HT1080 (cell line): ENCODE data around the gene PNPLA3. TPM values are rescaled to one million over a fixed set of nuclear protein-coding genes. Genes with fewer than 3 reads are reported as not detected.
"Not testable (repeated sequence)": the region's sequence is repeated elsewhere in the genome, so short reads cannot be mapped to it uniquely, and the experiment has no call there.

ENCODE experiments used
- DNase-seq: peaks from one replicate; pipeline ENCODE4 v3.0.0-alpha.2; 2015; ENCODE audit warnings: low read depth
- total RNA-seq: library from RNA; depleted of rRNA; stranded (reverse); fragments of >200 nt; shearing (Covaris generic); gene quantifications from 2 replicates; pipeline ENCODE4 v1.2.3, GENCODE V29; 2014

Gene PNPLA3
- total RNA-seq, 1 experiment from 2014 or later, result 1.7 TPM

GRCh38 chr22:43889201-43889859, 34.3 kb upstream of the PNPLA3 start:
- no peak for DNase-seq

- DNase-seq, result no peak
Observed at GRCh38 chr22:43889860-43890253, 33.7 kb upstream of the PNPLA3 start.

- no peak for DNase-seq
Observed at GRCh38 chr22:43890901-43891331, 32.7 kb upstream of the PNPLA3 start.

GRCh38 chr22:43891360-43892182, 32.0 kb upstream of the PNPLA3 start, which contains the start of gene PNPLA5:
PNPLA5 (minus strand) TSS chr22:43892013; CDS start chr22:43891880, 133 bp downstream.
- no peak for DNase-seq

GRCh38 chr22:43892183-43892894, 31.3 kb upstream of the PNPLA3 start:
- DNase-seq, result no peak

- DNase-seq, result no peak
Observed at GRCh38 chr22:43893266-43893665, 30.3 kb upstream of the PNPLA3 start.

- no peak for DNase-seq
Observed at GRCh38 chr22:43894122-43894521, 29.5 kb upstream of the PNPLA3 start.

GRCh38 chr22:43895986-43896645, 27.5 kb upstream of the PNPLA3 start:
- no peak for DNase-seq

- DNase-seq, result no peak
Observed at GRCh38 chr22:43897751-43898261, 25.8 kb upstream of the PNPLA3 start.

GRCh38 chr22:43900206-43900605, 23.4 kb upstream of the PNPLA3 start:
- DNase-seq, result no peak

GRCh38 chr22:43901976-43902643, 21.5 kb upstream of the PNPLA3 start:
- no peak for DNase-seq

- DNase-seq, result not testable (repeated sequence)
Observed at GRCh38 chr22:43903033-43903432, 20.6 kb upstream of the PNPLA3 start.

GRCh38 chr22:43904412-43904811, 19.2 kb upstream of the PNPLA3 start:
- not testable (repeated sequence) for DNase-seq

- no peak for DNase-seq
Observed at GRCh38 chr22:43905681-43906080, 17.9 kb upstream of the PNPLA3 start.

GRCh38 chr22:43909708-43910107, 13.9 kb upstream of the PNPLA3 start:
- DNase-seq, result no peak

GRCh38 chr22:43910178-43910695, 13.4 kb upstream of the PNPLA3 start:
- DNase-seq, result no peak

GRCh38 chr22:43911351-43911750, 12.3 kb upstream of the PNPLA3 start:
- DNase-seq, result no peak

GRCh38 chr22:43917521-43917920, 6.1 kb upstream of the PNPLA3 start:
- DNase-seq, result no peak

- no peak for DNase-seq
Observed at GRCh38 chr22:43919106-43919973, 4.3 kb upstream of the PNPLA3 start.
